ENCODE results near the gene SUGCT. TPM values are rescaled to one million over a fixed set of nuclear protein-coding genes. Genes with fewer than 3 reads are reported as not detected.

SUGCT gene
- total RNA-seq, 2 donors from 2014 or later = 0.68 to 2.5 TPM

- ATAC-seq = no peak
- no peak for DNase-seq
- no peaks in the 10 kb centered on the region for H3K27me3 Mint-ChIP-seq
- no peaks in the 10 kb centered on the region for H3K36me3 Mint-ChIP-seq (ENCODE audit: low read depth)
- H3K9me3 ChIP-seq (ENCODE audit: control insufficient read depth, low read length, poor library complexity, severe bottlenecking) = no peaks in the 10 kb centered on the region
- H3K27ac Mint-ChIP-seq = no peak overlapping the region
- H3K4me1 Mint-ChIP-seq = no peaks in the 10 kb centered on the region
- no peak overlapping the region for H3K4me3 Mint-ChIP-seq
These were observed 211.7 kb downstream of the SUGCT start for GRCh38 chr7:40346554-40346953.

GRCh38 chr7:40348126-40348728 is 213.4 kb downstream of the SUGCT start:
- no peak overlapping the region for H3K4me3 Mint-ChIP-seq
- DNase-seq (no peak), ATAC-seq (no peak)
- H3K27me3 Mint-ChIP-seq = no peaks in the 10 kb centered on the region
- no peaks in the 10 kb centered on the region for H3K4me1 Mint-ChIP-seq
- no peak overlapping the region for H3K27ac Mint-ChIP-seq
- H3K9me3 ChIP-seq (ENCODE audit: control insufficient read depth, low read length, poor library complexity, severe bottlenecking) = no peaks in the 10 kb centered on the region
- H3K36me3 Mint-ChIP-seq (ENCODE audit: low read depth) = no peaks in the 10 kb centered on the region

- no peaks in the 10 kb centered on the region for H3K36me3 Mint-ChIP-seq (ENCODE audit: low read depth)
- no peak overlapping the region for H3K4me3 Mint-ChIP-seq
- H3K9me3 ChIP-seq (ENCODE audit: control insufficient read depth, low read length, poor library complexity, severe bottlenecking) = no peaks in the 10 kb centered on the region
- ATAC-seq (no peak), DNase-seq (no peak)
- no peak overlapping the region for H3K27ac Mint-ChIP-seq
- H3K27me3 Mint-ChIP-seq = no peaks in the 10 kb centered on the region
- no peaks in the 10 kb centered on the region for H3K4me1 Mint-ChIP-seq
These were observed 215.3 kb downstream of the SUGCT start for GRCh38 chr7:40350100-40350499.

GRCh38 chr7:40354711-40355110 is 219.9 kb downstream of the SUGCT start:
- no peaks in the 10 kb centered on the region for H3K36me3 Mint-ChIP-seq (ENCODE audit: low read depth)
- no peaks in the 10 kb centered on the region for H3K4me1 Mint-ChIP-seq
- DNase-seq = no peak
- H3K27me3 Mint-ChIP-seq = no peaks in the 10 kb centered on the region
- H3K27ac Mint-ChIP-seq = no peak overlapping the region
- no peak overlapping the region for H3K4me3 Mint-ChIP-seq
- no peak for ATAC-seq
- no peaks in the 10 kb centered on the region for H3K9me3 ChIP-seq (ENCODE audit: control insufficient read depth, low read length, poor library complexity, severe bottlenecking)

- DNase-seq = no peak
- H3K27ac Mint-ChIP-seq = no peak overlapping the region
- no peaks in the 10 kb centered on the region for H3K36me3 Mint-ChIP-seq (ENCODE audit: low read depth)
- H3K4me3 Mint-ChIP-seq = no peak overlapping the region
- no peaks in the 10 kb centered on the region for H3K9me3 ChIP-seq (ENCODE audit: control insufficient read depth, low read length, poor library complexity, severe bottlenecking)
- no peaks in the 10 kb centered on the region for H3K27me3 Mint-ChIP-seq
- no peak for ATAC-seq
- H3K4me1 Mint-ChIP-seq = no peaks in the 10 kb centered on the region
These were observed 221.5 kb downstream of the SUGCT start for GRCh38 chr7:40356312-40356711.

- Mint-ChIP-seq H3K27ac (no peak overlapping the region), H3K36me3 (ENCODE audit: low read depth) (no peaks in the 10 kb centered on the region), H3K4me3 (no peak overlapping the region), H3K27me3 (no peaks in the 10 kb centered on the region), H3K4me1 (no peaks in the 10 kb centered on the region)
- DNase-seq (no peak), ATAC-seq (no peak)
- no peaks in the 10 kb centered on the region for H3K9me3 ChIP-seq (ENCODE audit: control insufficient read depth, low read length, poor library complexity, severe bottlenecking)
These were observed 222.3 kb downstream of the SUGCT start for GRCh38 chr7:40356871-40357709.

- no peak overlapping the region for H3K4me3 Mint-ChIP-seq
- no peak for DNase-seq
- no peaks in the 10 kb centered on the region for H3K27me3 Mint-ChIP-seq
- H3K4me1 Mint-ChIP-seq = no peaks in the 10 kb centered on the region
- H3K36me3 Mint-ChIP-seq (ENCODE audit: low read depth) = no peaks in the 10 kb centered on the region
- H3K27ac Mint-ChIP-seq = no peak overlapping the region
- H3K9me3 ChIP-seq (ENCODE audit: control insufficient read depth, low read length, poor library complexity, severe bottlenecking) = no peaks in the 10 kb centered on the region
- no peak for ATAC-seq
These were observed 235.0 kb downstream of the SUGCT start for GRCh38 chr7:40369641-40370277.

GRCh38 chr7:40371806-40372440 is 237.1 kb downstream of the SUGCT start:
- ATAC-seq (no peak), DNase-seq (no peak)
- H3K4me3 Mint-ChIP-seq = no peak overlapping the region
- H3K27me3 Mint-ChIP-seq = no peaks in the 10 kb centered on the region
- no peak overlapping the region for H3K27ac Mint-ChIP-seq
- H3K36me3 Mint-ChIP-seq (ENCODE audit: low read depth) = no peaks in the 10 kb centered on the region
- no peaks in the 10 kb centered on the region for H3K4me1 Mint-ChIP-seq
- H3K9me3 ChIP-seq (ENCODE audit: control insufficient read depth, low read length, poor library complexity, severe bottlenecking) = no peaks in the 10 kb centered on the region

GRCh38 chr7:40374575-40374974 is 239.8 kb downstream of the SUGCT start:
- H3K27me3 Mint-ChIP-seq = no peaks in the 10 kb centered on the region
- no peak for DNase-seq
- no peak overlapping the region for H3K27ac Mint-ChIP-seq
- H3K4me1 Mint-ChIP-seq = no peaks in the 10 kb centered on the region
- H3K4me3 Mint-ChIP-seq = no peak overlapping the region
- no peaks in the 10 kb centered on the region for H3K36me3 Mint-ChIP-seq (ENCODE audit: low read depth)
- H3K9me3 ChIP-seq (ENCODE audit: control insufficient read depth, low read length, poor library complexity, severe bottlenecking) = no peaks in the 10 kb centered on the region
- no peak for ATAC-seq

GRCh38 chr7:40380111-40380510 is 245.3 kb downstream of the SUGCT start:
- H3K36me3 Mint-ChIP-seq (ENCODE audit: low read depth) = no peaks in the 10 kb centered on the region
- H3K9me3 ChIP-seq (ENCODE audit: control insufficient read depth, low read length, poor library complexity, severe bottlenecking) = no peaks in the 10 kb centered on the region
- no peak overlapping the region for H3K4me3 Mint-ChIP-seq
- no peaks in the 10 kb centered on the region for H3K27me3 Mint-ChIP-seq
- no peak for ATAC-seq
- H3K27ac Mint-ChIP-seq = no peak overlapping the region
- no peak for DNase-seq
- no peaks in the 10 kb centered on the region for H3K4me1 Mint-ChIP-seq

GRCh38 chr7:40382145-40382544 is 247.3 kb downstream of the SUGCT start:
- Mint-ChIP-seq H3K4me3 (no peak overlapping the region), H3K36me3 (ENCODE audit: low read depth) (no peaks in the 10 kb centered on the region), H3K4me1 (no peaks in the 10 kb centered on the region), H3K27me3 (no peaks in the 10 kb centered on the region), H3K27ac (no peak overlapping the region)
- DNase-seq = no peak
- no peaks in the 10 kb centered on the region for H3K9me3 ChIP-seq (ENCODE audit: control insufficient read depth, low read length, poor library complexity, severe bottlenecking)
- ATAC-seq = no peak

GRCh38 chr7:40393660-40394059 is 258.9 kb downstream of the SUGCT start:
- no peaks in the 10 kb centered on the region for H3K27me3 Mint-ChIP-seq
- H3K4me1 Mint-ChIP-seq = no peaks in the 10 kb centered on the region
- H3K27ac Mint-ChIP-seq = no peak overlapping the region
- H3K36me3 Mint-ChIP-seq (ENCODE audit: low read depth) = no peaks in the 10 kb centered on the region
- no peak overlapping the region for H3K4me3 Mint-ChIP-seq
- no peak for ATAC-seq
- no peak for DNase-seq
- no peaks in the 10 kb centered on the region for H3K9me3 ChIP-seq (ENCODE audit: control insufficient read depth, low read length, poor library complexity, severe bottlenecking)

- no peak overlapping the region for H3K27ac Mint-ChIP-seq
- H3K4me3 Mint-ChIP-seq = no peak overlapping the region
- no peaks in the 10 kb centered on the region for H3K27me3 Mint-ChIP-seq
- H3K36me3 Mint-ChIP-seq (ENCODE audit: low read depth) = no peaks in the 10 kb centered on the region
- ATAC-seq (no peak), DNase-seq (no peak)
- no peaks in the 10 kb centered on the region for H3K4me1 Mint-ChIP-seq
- H3K9me3 ChIP-seq (ENCODE audit: control insufficient read depth, low read length, poor library complexity, severe bottlenecking) = no peaks in the 10 kb centered on the region
These were observed 259.6 kb downstream of the SUGCT start for GRCh38 chr7:40394400-40394799.
